Measurements from ENCODE around the gene RAB11FIP5. TPM values are rescaled to one million over a fixed set of nuclear protein-coding genes. Genes with fewer than 3 reads are reported as not detected.

Gene RAB11FIP5
- total RNA-seq, 6 donors from 2014 or later, result 21.0 to 35.3 (median 29.9) TPM

DNA sequence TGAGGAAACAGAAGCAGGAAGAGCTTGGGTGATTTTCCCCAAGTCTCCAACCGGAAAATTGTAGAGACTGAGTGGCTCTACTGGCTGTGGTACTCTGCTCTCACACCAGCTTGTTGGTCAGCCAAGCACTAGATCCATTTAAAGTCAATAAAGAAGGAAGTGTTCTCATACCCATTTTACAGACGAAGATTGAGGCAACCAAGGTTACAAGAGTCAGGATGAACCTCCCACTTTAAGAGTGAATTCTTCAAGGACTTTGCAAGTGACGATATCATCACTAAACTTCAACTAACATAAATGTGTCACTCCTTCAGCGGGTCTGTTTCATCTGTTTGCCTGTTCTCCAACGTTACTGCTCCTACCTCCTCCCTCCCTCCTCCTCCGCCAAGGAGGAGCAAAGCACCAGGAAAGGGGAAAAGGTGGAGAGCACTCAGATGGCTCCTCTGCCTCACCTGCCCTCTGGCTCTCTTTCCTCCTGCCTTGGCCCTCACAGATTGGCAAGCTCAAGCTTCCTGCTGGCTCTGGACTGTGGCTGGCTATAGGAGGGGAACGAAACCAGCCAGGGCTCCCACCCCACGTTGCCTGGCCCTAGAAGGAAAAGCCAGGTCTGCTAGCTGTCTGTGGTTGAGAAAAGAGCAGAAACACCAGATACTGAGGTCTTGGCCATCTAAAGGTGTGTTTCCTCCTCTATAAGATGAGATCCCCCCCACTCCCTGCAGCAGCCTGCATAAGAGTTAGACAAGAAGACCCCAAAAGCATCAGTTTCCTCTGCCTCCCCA is 3.6 kb upstream of the RAB11FIP5 start:
- DNase-seq, result no peak
- H3K36me3 ChIP-seq, result no peaks in the 10 kb centered on the region
- no peak for ATAC-seq (ENCODE audit: low FRiP score in 2 of 2)
- TF ChIP-seq EP300 (IDR thresholded peaks at IDR 0.05) (no peak), POLR2A (IDR thresholded peaks at IDR 0.05) (no peak), POLR2AphosphoS5 (IDR thresholded peaks at IDR 0.05) (no peak)
- TF ChIP-seq, protein P1, sequence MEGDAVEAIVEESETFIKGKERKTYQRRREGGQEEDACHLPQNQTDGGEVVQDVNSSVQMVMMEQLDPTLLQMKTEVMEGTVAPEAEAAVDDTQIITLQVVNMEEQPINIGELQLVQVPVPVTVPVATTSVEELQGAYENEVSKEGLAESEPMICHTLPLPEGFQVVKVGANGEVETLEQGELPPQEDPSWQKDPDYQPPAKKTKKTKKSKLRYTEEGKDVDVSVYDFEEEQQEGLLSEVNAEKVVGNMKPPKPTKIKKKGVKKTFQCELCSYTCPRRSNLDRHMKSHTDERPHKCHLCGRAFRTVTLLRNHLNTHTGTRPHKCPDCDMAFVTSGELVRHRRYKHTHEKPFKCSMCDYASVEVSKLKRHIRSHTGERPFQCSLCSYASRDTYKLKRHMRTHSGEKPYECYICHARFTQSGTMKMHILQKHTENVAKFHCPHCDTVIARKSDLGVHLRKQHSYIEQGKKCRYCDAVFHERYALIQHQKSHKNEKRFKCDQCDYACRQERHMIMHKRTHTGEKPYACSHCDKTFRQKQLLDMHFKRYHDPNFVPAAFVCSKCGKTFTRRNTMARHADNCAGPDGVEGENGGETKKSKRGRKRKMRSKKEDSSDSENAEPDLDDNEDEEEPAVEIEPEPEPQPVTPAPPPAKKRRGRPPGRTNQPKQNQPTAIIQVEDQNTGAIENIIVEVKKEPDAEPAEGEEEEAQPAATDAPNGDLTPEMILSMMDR (IDR thresholded peaks at IDR 0.05), result no peak
- no peak overlapping the region for H3K4me3 ChIP-seq
- no peak overlapping the region for H3K27ac ChIP-seq
- H3K9me3 ChIP-seq, result no peaks in the 10 kb centered on the region
- H3K27me3 ChIP-seq, result peaks cover 0 to 4% (median 0%) of the 10 kb centered on the region in 4 donors
- peaks cover 3 to 20% (median 10%) of the 10 kb centered on the region in 4 donors for H3K4me1 ChIP-seq
- 69 to 77% methylated on average over 7 to 8 of the region's 8 CpGs for WGBS, 2 donors

DNA sequence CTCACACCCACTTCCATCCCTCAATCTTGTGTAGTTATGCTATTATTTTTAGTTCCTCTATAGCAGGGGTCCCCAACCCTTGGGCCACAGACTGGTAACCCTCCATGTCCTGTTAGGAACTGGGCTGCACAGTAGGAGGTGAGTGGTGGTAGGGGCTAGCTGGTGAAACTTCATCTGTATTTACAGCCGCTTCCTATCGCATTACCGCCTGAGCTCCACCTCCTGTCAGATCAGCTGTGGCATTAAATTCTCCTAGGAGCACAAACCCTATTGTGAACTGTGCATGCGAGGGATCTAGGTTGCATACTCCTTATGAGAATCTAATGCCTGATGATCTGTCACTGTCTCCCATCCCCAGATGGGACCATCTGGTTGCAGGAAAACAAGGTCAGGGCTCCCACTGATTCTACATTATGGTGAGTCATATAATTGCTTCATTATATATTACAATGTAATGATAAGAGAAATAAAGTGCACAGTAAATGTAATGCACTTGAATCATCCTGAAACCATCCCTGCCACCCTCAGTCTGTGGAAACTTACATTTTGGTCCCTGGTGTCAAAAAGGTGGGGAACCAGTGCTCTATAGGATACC is 1.6 kb upstream of the RAB11FIP5 start:
- Histone ChIP-seq H3K36me3 (no peaks in the 10 kb centered on the region), H3K9me3 (no peaks in the 10 kb centered on the region), H3K4me1 (peaks cover 18 to 33% (median 23%) of the 10 kb centered on the region in 4 donors), H3K27ac (no peak overlapping the region), H3K27me3 (peaks cover 0 to 4% (median 0%) of the 10 kb centered on the region in 4 donors), H3K4me3 (no peak overlapping the region)
- ATAC-seq (ENCODE audit: low FRiP score in 2 of 2) (no peak), DNase-seq (no peak)
- WGBS, 2 donors, result 88 to 92% methylated on average over 4 of the region's 4 CpGs
- TF ChIP-seq POLR2A (IDR thresholded peaks at IDR 0.05) (no peak), POLR2AphosphoS5 (IDR thresholded peaks at IDR 0.05) (no peak), EP300 (IDR thresholded peaks at IDR 0.05) (no peak)
- TF ChIP-seq, protein P1 (IDR thresholded peaks at IDR 0.05), result no peak

DNA sequence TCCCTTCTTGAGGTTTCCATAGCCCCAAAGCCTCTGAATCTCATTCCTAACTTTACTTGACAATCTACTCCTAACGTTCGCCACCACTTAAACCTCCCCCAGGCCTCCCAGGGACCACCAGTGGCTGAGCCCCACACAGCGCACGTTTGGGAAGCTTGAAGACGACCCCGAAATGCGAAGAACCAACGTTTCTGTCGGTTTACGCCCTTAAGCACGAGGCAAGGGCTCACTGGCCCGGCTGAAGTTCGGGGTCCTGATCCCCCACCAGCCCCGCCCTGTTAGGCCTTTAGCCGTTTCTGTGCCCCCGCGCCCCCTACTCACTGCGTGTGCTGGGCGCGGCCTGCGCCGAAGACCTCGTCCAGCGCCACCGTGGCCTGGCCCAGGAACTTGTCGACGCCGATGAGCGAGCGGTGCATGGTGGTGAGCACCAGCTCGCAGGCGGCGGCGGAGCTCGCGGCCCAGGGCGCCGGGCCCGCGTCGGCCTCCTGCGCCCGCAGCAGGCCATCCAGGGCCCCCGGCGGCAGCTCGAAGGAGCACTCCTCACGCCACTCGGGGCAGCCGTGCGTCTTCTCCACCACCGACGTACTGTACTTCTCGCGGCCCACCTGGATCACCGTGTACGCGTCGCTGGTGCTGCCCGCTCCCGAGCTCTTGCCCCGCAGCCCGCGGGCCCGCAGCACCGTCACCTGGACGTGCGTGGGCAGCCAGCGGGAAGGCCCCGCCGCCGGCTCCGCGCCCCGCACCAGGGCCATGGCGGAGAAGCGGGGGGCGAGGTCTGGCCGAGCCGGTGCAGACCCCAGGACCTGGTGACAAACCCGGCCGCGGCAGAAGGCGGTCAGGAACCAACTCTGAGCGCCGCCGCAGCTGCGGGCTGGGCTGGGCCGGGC is 479 bp downstream of the RAB11FIP5 start:
- no peaks in the 10 kb centered on the region for H3K36me3 ChIP-seq
- H3K9me3 ChIP-seq, result no peaks in the 10 kb centered on the region
- peak; percentile 27 to 89 for DNase-seq
- 3 to 10% methylated on average over 7 to 76 of the region's 88 CpGs for WGBS, 2 donors
- peak in 1 of 2 donors; percentile 51 for ATAC-seq (ENCODE audit: low FRiP score in 2 of 2)
- TF ChIP-seq EP300 (IDR thresholded peaks at IDR 0.05) (no peak), POLR2A (IDR thresholded peaks at IDR 0.05) (peak in 3 of 4 donors; percentile 13 to 63 (median 53)), POLR2AphosphoS5 (IDR thresholded peaks at IDR 0.05) (no peak)
- TF ChIP-seq, protein P1 (IDR thresholded peaks at IDR 0.05), result peak in 2 of 6 experiments; percentile 30 to 31
- H3K27me3 ChIP-seq, result peaks cover 0 to 4% (median 0%) of the 10 kb centered on the region in 4 donors
- H3K27ac ChIP-seq, result peak overlapping the region; percentile 65 to 88 (median 84)
- H3K4me1 ChIP-seq, result peaks cover 22 to 39% (median 29%) of the 10 kb centered on the region in 4 donors
- H3K4me3 ChIP-seq, result peak overlapping the region; percentile 69 to 74 (median 72)

DNA sequence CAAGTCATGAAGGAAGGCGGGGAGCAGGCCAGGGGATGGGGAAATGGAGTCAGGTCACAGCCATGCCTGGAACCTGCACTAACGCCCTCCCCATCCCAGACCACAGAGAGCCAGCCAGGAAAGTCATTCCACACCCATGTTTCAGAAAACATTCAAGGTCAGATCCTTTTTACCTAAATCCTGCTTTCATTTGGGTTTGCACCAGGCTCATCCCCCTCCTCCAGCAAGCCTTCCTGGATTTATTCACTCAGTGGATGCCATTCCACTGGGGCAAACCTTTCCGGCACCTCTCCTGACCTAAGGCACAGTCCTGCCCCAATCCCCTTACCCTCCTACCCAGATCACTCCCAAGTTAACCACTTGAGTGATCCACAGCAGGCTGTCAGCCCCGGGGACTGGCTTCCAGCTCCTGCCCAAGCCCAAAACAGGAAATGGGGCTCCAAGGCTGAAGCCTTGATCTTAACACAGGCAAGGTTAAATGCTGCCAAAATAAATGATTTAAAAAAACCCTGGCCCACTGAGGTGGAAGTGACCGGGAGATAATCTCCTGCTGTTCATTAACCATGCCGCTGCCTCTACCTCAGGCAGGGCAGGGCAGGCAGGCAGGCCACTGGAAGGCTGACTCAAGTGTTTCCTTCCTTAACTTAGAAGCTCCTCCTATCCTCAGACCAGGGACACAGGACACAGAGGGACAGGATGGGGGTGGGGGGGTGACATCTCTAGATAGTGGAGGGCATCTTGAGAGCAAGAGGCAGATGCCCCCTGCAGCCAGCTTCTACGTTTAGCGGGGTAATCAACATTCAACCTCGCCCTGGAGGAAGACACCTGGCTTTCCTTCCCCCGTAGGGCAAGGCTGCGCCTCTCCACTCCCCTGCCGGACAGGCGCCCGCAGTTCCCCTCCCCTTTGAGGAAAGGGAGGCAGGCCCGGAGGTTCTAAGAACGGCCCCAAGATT is 1.4 kb downstream of the RAB11FIP5 start:
- no peaks in the 10 kb centered on the region for H3K36me3 ChIP-seq
- H3K9me3 ChIP-seq, result no peaks in the 10 kb centered on the region
- peak in 1 of 2 donors; percentile 40 for DNase-seq
- H3K27ac ChIP-seq, result peak overlapping the region; percentile 65 to 88 (median 84)
- no peak for TF ChIP-seq EP300 (IDR thresholded peaks at IDR 0.05)
- no peak for TF ChIP-seq POLR2A (IDR thresholded peaks at IDR 0.05)
- no peak for TF ChIP-seq POLR2AphosphoS5 (IDR thresholded peaks at IDR 0.05)
- TF ChIP-seq, protein P1 (IDR thresholded peaks at IDR 0.05), result no peak
- peaks cover 0 to 4% (median 0%) of the 10 kb centered on the region in 4 donors for H3K27me3 ChIP-seq
- peaks cover 23 to 47% (median 33%) of the 10 kb centered on the region in 4 donors for H3K4me1 ChIP-seq
- peak overlapping the region; percentile 69 to 74 (median 72) for H3K4me3 ChIP-seq
- peak; percentile 14 to 39 for ATAC-seq (ENCODE audit: low FRiP score in 2 of 2)
- 19 to 27% methylated on average over 14 to 16 of the region's 16 CpGs for WGBS, 2 donors
